Calu3 (cell line): ENCODE measurements around the gene ALK. TPM values are rescaled to one million over a fixed set of nuclear protein-coding genes. Genes with fewer than 3 reads are reported as not detected.

Source experiments
- BruUV-seq: library from RNA; stranded (reverse); fragments of 400-500 nt; replicated peaks from 2 replicates; lab custom pipeline; 2021; lab: Mats Ljungman, UMichigan
- CTCF ChIA-PET: fragments of 300-600 bp; sonication (Branson Sonifier 250); formaldehyde crosslinking; loops from one replicate; lab custom pipeline; 2022; ENCODE audit warnings: antibody characterized with exemption; lab: Charles Lee
- DNase-seq: peaks from one replicate; pipeline ENCODE4 v3.0.0; 2022
- H3K27ac Mint-ChIP-seq: one replicate; pipeline ENCODE4 v1.8.0; 2022; ENCODE audit warnings: mixed read lengths; ENCODE audit not compliant: unreplicated experiment
- H3K27me3 Mint-ChIP-seq: one replicate; pipeline ENCODE4 v1.8.0; 2022; ENCODE audit warnings: mixed read lengths; ENCODE audit not compliant: unreplicated experiment
- H3K36me3 Mint-ChIP-seq: one replicate; pipeline ENCODE4 v1.8.0; 2022; ENCODE audit warnings: mild to moderate bottlenecking, moderate library complexity, mixed read lengths; ENCODE audit not compliant: insufficient read depth, unreplicated experiment
- H3K4me1 Mint-ChIP-seq: one replicate; pipeline ENCODE4 v1.8.0; 2022; ENCODE audit warnings: mild to moderate bottlenecking, low read depth, mixed read lengths; ENCODE audit not compliant: unreplicated experiment
- H3K4me3 Mint-ChIP-seq: one replicate; pipeline ENCODE4 v1.8.0; 2022; ENCODE audit warnings: mild to moderate bottlenecking, low read depth, moderate library complexity, mixed read lengths; ENCODE audit not compliant: unreplicated experiment
- H3K9me3 Mint-ChIP-seq: one replicate; pipeline ENCODE4 v1.8.0; 2022; ENCODE audit warnings: low read depth, mixed read lengths; ENCODE audit not compliant: unreplicated experiment
- intact Hi-C: fragments of 100-400 bp; cut with micrococcal nuclease; formaldehyde crosslinking; loops from one replicate; pipeline ENCODE4 v1.10.0; 2022; ENCODE audit not compliant: unreplicated experiment
- total RNA-seq: library from RNA; stranded (reverse); gene quantifications from 2 replicates; pipeline ENCODE4 v1.2.3, GENCODE V29; 2022
- TF ChIP-seq, protein P1 (sequence below): fragments of 200-600 bp; IDR thresholded peaks from one replicate; pipeline ENCODE4 v1.8.0; 2022; ENCODE audit warnings: antibody characterized with exemption; ENCODE audit not compliant: unreplicated experiment

Gene ALK
- total RNA-seq, 1 experiment from 2014 or later = not detected

DNA sequence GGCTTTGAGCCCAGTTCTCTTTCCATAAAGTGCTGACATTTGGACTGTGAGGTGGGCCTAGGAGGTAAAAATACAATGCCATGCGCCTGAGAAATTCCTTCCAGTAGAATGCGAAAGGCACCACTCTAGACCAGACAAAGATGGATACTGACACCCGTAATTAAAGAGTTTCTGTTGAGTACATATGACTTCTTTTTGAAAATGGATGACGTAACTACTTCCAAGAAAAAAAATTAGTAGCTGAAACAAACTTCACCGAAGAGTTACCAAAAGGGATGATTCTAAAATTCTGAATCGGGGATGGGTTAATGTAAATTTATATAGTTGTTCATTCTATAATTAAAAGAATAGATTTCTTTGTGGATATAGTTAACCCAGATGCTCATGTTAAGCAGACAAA lies 146.8 kb downstream of the ALK start:
- Mint-ChIP-seq H3K27ac (no peak overlapping the region), H3K9me3 (no peaks in the 10 kb centered on the region)
- no TSS peak for BruUV-seq

DNA sequence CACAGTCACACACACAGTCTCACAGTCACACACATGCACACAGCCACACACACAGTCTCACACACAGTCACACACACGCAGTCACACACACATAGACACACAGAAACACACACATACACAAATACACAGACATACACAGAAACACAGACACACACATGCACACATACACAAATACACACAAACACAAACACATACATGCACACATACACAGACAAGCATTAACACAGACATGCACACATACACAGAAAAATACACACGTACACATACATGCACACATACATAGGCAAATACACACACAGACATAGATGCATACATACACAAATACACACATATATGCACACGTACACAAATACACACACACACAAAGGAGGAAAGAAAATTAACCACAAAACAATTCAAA lies 150.5 kb downstream of the ALK start:
- H3K4me1 Mint-ChIP-seq = no peaks in the 10 kb centered on the region
- CTCF ChIA-PET = no interaction called here
- intact Hi-C loops = no loop called here
- H3K9me3 Mint-ChIP-seq = no peaks in the 10 kb centered on the region
- peaks cover 20% of the 10 kb centered on the region for H3K27me3 Mint-ChIP-seq
- TF ChIP-seq, protein P1, sequence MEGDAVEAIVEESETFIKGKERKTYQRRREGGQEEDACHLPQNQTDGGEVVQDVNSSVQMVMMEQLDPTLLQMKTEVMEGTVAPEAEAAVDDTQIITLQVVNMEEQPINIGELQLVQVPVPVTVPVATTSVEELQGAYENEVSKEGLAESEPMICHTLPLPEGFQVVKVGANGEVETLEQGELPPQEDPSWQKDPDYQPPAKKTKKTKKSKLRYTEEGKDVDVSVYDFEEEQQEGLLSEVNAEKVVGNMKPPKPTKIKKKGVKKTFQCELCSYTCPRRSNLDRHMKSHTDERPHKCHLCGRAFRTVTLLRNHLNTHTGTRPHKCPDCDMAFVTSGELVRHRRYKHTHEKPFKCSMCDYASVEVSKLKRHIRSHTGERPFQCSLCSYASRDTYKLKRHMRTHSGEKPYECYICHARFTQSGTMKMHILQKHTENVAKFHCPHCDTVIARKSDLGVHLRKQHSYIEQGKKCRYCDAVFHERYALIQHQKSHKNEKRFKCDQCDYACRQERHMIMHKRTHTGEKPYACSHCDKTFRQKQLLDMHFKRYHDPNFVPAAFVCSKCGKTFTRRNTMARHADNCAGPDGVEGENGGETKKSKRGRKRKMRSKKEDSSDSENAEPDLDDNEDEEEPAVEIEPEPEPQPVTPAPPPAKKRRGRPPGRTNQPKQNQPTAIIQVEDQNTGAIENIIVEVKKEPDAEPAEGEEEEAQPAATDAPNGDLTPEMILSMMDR = no peak
- H3K4me3 Mint-ChIP-seq = no peak overlapping the region
- BruUV-seq = no TSS peak
- no peaks in the 10 kb centered on the region for H3K36me3 Mint-ChIP-seq
- DNase-seq = no peak
- no peak overlapping the region for H3K27ac Mint-ChIP-seq

More for the DNA sequence above, 146.8 kb downstream of the ALK start:
- intact Hi-C loops = no loop called here
- CTCF ChIA-PET = no interaction called here
- no peaks in the 10 kb centered on the region for H3K4me1 Mint-ChIP-seq
- H3K4me3 Mint-ChIP-seq = no peak overlapping the region
- H3K36me3 Mint-ChIP-seq = no peaks in the 10 kb centered on the region
- TF ChIP-seq, protein P1 = no peak
- no peak for DNase-seq
- H3K27me3 Mint-ChIP-seq = peaks cover 20% of the 10 kb centered on the region

DNA sequence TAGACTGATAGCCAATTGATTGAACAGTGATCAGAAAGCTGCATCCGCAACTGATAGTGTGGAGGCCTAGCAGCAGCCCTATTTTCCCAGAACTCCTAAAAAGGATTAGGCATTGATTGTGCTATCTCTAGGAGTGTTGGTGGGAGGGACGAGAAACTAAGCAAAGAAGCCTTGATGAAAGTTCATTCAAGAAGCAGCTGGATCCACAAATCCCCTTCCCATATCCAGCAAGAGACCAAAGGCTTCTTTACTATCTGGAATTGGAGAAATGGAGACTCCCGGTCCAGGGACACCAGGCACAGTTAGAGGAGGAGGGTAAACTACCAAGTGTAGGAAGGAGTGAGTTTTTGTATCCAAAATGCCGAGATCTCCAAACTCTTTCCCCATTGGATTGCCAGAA lies 151.5 kb downstream of the ALK start:
- CTCF ChIA-PET = no interaction called here
- intact Hi-C loops = no loop called here
- DNase-seq = no peak
- peaks cover 20% of the 10 kb centered on the region for H3K27me3 Mint-ChIP-seq
- BruUV-seq = no TSS peak
- H3K4me3 Mint-ChIP-seq = no peak overlapping the region
- H3K4me1 Mint-ChIP-seq = no peaks in the 10 kb centered on the region
- H3K9me3 Mint-ChIP-seq = no peaks in the 10 kb centered on the region
- H3K36me3 Mint-ChIP-seq = no peaks in the 10 kb centered on the region
- TF ChIP-seq, protein P1 = no peak
- no peak overlapping the region for H3K27ac Mint-ChIP-seq

DNA sequence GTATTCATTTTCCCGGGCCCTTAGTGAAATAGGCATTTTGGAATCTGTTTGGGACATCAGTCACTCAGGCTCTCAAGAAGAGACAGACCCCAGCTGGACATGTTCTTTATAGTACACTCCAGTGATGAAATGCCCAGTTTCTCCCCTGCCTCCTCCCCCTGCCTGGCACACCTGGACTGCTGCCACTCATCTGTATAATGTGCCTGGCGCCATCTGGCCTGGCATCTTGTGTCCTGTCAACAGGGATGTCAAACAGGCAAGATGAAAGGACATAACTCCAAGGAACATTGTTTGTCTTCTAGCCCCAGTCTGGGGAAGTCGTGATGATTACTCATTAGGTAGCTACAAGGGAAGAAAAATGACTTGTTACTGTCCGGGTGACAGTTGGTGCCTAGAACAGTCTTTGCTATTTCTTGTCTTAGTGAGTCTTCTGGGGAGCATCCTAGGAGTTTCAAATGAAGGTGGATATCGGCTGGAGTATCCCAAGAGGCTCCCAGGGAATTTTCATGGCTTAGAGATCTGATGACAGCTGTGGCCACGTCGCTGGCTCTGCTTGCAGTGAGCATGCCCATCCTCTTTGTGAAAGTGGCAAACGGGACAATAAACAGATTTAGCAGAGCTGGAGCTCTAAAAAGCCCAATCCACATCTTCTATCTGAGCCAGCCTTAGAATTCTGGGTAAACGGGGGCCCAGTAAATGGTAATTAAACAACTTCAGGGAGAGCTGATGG lies 153.6 kb downstream of the ALK start:
- CTCF ChIA-PET = no interaction called here
- no TSS peak for BruUV-seq
- H3K36me3 Mint-ChIP-seq = no peaks in the 10 kb centered on the region

More for the DNA sequence above, 153.6 kb downstream of the ALK start:
- H3K27me3 Mint-ChIP-seq = peaks cover 20% of the 10 kb centered on the region
- no peaks in the 10 kb centered on the region for H3K9me3 Mint-ChIP-seq
- no peaks in the 10 kb centered on the region for H3K4me1 Mint-ChIP-seq
- no peak for DNase-seq
- no peak overlapping the region for H3K27ac Mint-ChIP-seq
- TF ChIP-seq, protein P1 = no peak
- intact Hi-C loops = no loop called here
- H3K4me3 Mint-ChIP-seq = no peak overlapping the region
